MM.1S (cell line): ENCODE data around the gene GLOD5.

Source experiments
- DNase-seq: peaks from one replicate; pipeline ENCODE4 v3.0.0-alpha.2; 2015
- H2AFZ ChIP-seq: fragments of 300-600 bp; sonication (generic); 2 replicates; pipeline ENCODE4 v1.6.0; 2016; ENCODE audit warnings: antibody characterized with exemption, low read length
- H3F3A ChIP-seq: fragments of 300-600 bp; sonication (generic); 2 replicates; pipeline ENCODE4 v1.6.1; 2016; ENCODE audit warnings: mild to moderate bottlenecking, antibody characterized with exemption, low read length, moderate library complexity, mixed read lengths; ENCODE audit not compliant: insufficient read depth
- H3K27ac ChIP-seq: fragments of 300-600 bp; sonication (generic); 2 replicates; pipeline ENCODE4 v1.5.1; 2016; ENCODE audit warnings: mild to moderate bottlenecking, low read length
- H3K27me3 ChIP-seq: fragments of 300-600 bp; sonication (generic); replicated peaks from 2 replicates; pipeline ENCODE4 v1.6.0; 2016; ENCODE audit warnings: low read length; ENCODE audit not compliant: insufficient read depth
- H3K36me3 ChIP-seq: fragments of 300-600 bp; sonication (generic); replicated peaks from 2 replicates; pipeline ENCODE4 v1.6.1; 2016; ENCODE audit warnings: mild to moderate bottlenecking, low read length, mixed read lengths; ENCODE audit not compliant: insufficient read depth
- H3K4me1 ChIP-seq: fragments of 300-600 bp; sonication (generic); 2 replicates; pipeline ENCODE4 v1.6.1; 2016; ENCODE audit warnings: low read length, mixed read lengths
- H3K4me2 ChIP-seq: fragments of 300-600 bp; sonication (generic); 2 replicates; pipeline ENCODE4 v1.6.0; 2016; ENCODE audit warnings: low read depth, low read length
- H3K4me3 ChIP-seq: fragments of 300-600 bp; sonication (generic); 2 replicates; pipeline ENCODE4 v1.5.1; 2016; ENCODE audit warnings: low read length, mixed read lengths
- H3K79me2 ChIP-seq: fragments of 300-600 bp; sonication (generic); 2 replicates; pipeline ENCODE4 v1.6.1; 2016; ENCODE audit warnings: mixed run types, low read length, mixed read lengths
- H3K9ac ChIP-seq: fragments of 300-600 bp; sonication (generic); 2 replicates; pipeline ENCODE4 v1.6.1; 2016; ENCODE audit warnings: low read length, mixed read lengths
- H3K9me2 ChIP-seq: fragments of 300-600 bp; sonication (generic); replicated peaks from 2 replicates; pipeline ENCODE4 v1.6.1; 2016; ENCODE audit warnings: mild to moderate bottlenecking, low read length, mixed read lengths; ENCODE audit not compliant: insufficient read depth
- H3K9me3 ChIP-seq: fragments of 300-600 bp; sonication (generic); replicated peaks from 2 replicates; pipeline ENCODE4 v1.6.1; 2016; ENCODE audit warnings: mild to moderate bottlenecking, low read length, mixed read lengths; ENCODE audit not compliant: insufficient read depth
- H4K20me1 ChIP-seq: fragments of 300-600 bp; sonication (generic); 2 replicates; pipeline ENCODE4 v1.6.1; 2016; ENCODE audit warnings: mild to moderate bottlenecking, low read length, moderate library complexity, mixed read lengths; ENCODE audit not compliant: insufficient read depth
- EZH2 ChIP-seq: fragments of 300-600 bp; sonication (generic); optimal IDR thresholded peaks from 2 replicates; pipeline ENCODE3; 2017; ENCODE audit warnings: low read depth, mild to moderate bottlenecking, antibody characterized with exemption, low read length, mixed read lengths
- EZH2phosphoT487 ChIP-seq: fragments of 300-600 bp; sonication (generic); IDR thresholded peaks from 2 replicates; pipeline ENCODE4 v1.6.1; 2018; ENCODE audit warnings: antibody characterized with exemption, low read length
- TF ChIP-seq, protein P1 (sequence below): fragments of 300-600 bp; sonication (generic); IDR thresholded peaks from 2 replicates; pipeline ENCODE4 v1.5.1; 2016; ENCODE audit warnings: antibody characterized with exemption, low read length, mixed read lengths

Gene GLOD5

DNA sequence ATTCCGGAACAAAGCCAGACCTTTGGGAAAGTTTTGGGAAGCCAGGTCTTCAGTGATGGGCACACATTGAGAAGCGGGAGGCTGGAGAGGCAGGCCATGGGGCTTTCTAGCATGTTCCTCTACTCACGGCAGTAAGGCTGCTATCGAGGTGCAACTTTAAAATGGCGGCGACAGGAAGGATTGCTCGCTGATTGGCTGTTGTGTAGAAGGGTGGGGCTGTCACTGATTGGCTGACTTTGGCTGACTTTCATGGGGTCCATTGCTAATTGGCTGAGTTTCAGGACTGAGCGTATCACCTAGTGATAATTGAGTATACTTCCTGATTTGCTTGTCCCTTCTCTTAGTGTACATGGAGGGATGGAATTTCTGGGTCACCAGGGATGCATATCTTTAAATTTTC is 19.7 kb upstream of the GLOD5 start:
- TF ChIP-seq, protein P1, sequence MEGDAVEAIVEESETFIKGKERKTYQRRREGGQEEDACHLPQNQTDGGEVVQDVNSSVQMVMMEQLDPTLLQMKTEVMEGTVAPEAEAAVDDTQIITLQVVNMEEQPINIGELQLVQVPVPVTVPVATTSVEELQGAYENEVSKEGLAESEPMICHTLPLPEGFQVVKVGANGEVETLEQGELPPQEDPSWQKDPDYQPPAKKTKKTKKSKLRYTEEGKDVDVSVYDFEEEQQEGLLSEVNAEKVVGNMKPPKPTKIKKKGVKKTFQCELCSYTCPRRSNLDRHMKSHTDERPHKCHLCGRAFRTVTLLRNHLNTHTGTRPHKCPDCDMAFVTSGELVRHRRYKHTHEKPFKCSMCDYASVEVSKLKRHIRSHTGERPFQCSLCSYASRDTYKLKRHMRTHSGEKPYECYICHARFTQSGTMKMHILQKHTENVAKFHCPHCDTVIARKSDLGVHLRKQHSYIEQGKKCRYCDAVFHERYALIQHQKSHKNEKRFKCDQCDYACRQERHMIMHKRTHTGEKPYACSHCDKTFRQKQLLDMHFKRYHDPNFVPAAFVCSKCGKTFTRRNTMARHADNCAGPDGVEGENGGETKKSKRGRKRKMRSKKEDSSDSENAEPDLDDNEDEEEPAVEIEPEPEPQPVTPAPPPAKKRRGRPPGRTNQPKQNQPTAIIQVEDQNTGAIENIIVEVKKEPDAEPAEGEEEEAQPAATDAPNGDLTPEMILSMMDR = no peak
- TF ChIP-seq EZH2 = no peak
- TF ChIP-seq EZH2phosphoT487 = no peak
- no peaks in the 10 kb centered on the region for H4K20me1 ChIP-seq
- H3K4me1 ChIP-seq = peaks cover under 1% of the 10 kb centered on the region
- no peaks in the 10 kb centered on the region for H3K79me2 ChIP-seq
- no peaks in the 10 kb centered on the region for H3K36me3 ChIP-seq
- no peaks in the 10 kb centered on the region for H3K9me3 ChIP-seq
- no peaks in the 10 kb centered on the region for H3K27me3 ChIP-seq
- no peaks in the 10 kb centered on the region for H3F3A ChIP-seq
- no peak overlapping the region for H2AFZ ChIP-seq
- no peak overlapping the region for H3K4me2 ChIP-seq
- no peak for DNase-seq
- no peak overlapping the region for H3K27ac ChIP-seq
- H3K4me3 ChIP-seq = no peak overlapping the region
- H3K9ac ChIP-seq = no peak overlapping the region
- no peaks in the 10 kb centered on the region for H3K9me2 ChIP-seq

- no peak for DNase-seq
Observed at GRCh38 chrX:48745222-48745621, 16.3 kb upstream of the GLOD5 start.

DNA sequence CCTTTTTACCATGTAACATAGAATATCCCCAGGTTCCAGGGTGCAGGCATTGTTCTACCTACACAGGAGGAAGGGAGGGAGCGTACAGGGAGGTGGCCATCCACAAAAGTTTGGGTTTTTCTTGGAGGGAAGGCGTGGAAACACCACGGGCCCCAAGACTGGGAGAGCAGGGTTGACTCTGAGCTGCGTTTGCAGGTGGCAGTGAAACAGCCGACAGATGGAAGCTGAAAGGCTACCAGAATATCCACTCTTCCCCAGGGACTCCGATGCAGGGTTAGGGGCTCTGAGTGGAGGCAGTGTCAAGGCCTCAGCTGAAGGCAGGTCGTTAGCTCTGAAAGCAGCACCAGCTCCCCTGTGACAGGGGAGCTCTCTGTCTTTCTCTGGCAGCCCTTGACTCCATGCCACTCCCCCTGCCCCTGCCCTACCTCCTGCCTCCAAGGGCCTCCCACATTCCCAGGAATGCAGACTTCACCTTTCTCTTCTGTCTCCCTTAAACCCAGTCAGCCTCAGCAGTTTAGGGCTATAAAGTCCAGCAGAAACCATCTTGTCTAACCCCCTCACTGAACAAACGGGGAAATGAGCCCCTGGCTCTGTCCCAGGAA is 14.0 kb upstream of the GLOD5 start:
- H3F3A ChIP-seq = no peaks in the 10 kb centered on the region
- H3K27me3 ChIP-seq = no peaks in the 10 kb centered on the region
- no peaks in the 10 kb centered on the region for H3K9me2 ChIP-seq
- H3K9ac ChIP-seq = no peak overlapping the region
- H3K4me2 ChIP-seq = no peak overlapping the region
- peaks cover 7% of the 10 kb centered on the region; the same call in 1 of the 2 replicates for H3K4me1 ChIP-seq
- DNase-seq = no peak
- H4K20me1 ChIP-seq = no peaks in the 10 kb centered on the region
- no peak overlapping the region for H3K4me3 ChIP-seq
- no peaks in the 10 kb centered on the region for H3K36me3 ChIP-seq
- no peaks in the 10 kb centered on the region for H3K79me2 ChIP-seq
- no peak for TF ChIP-seq EZH2
- TF ChIP-seq, protein P1 = no peak
- no peak for TF ChIP-seq EZH2phosphoT487
- H3K9me3 ChIP-seq = no peaks in the 10 kb centered on the region
- no peak overlapping the region for H3K27ac ChIP-seq
- no peak overlapping the region for H2AFZ ChIP-seq

More at GRCh38 chrX:48745222-48745621, 16.3 kb upstream of the GLOD5 start:
- Histone ChIP-seq H3K9ac (no peak overlapping the region), H3K9me2 (no peaks in the 10 kb centered on the region), H2AFZ (no peak overlapping the region), H3F3A (no peaks in the 10 kb centered on the region), H3K79me2 (no peaks in the 10 kb centered on the region), H3K27ac (no peak overlapping the region), H3K9me3 (no peaks in the 10 kb centered on the region), H3K27me3 (no peaks in the 10 kb centered on the region), H3K4me2 (no peak overlapping the region), H3K36me3 (no peaks in the 10 kb centered on the region), H3K4me3 (no peak overlapping the region), H3K4me1 (no peaks in the 10 kb centered on the region), H4K20me1 (no peaks in the 10 kb centered on the region)
- TF ChIP-seq EZH2 (no peak), EZH2phosphoT487 (no peak)
- TF ChIP-seq, protein P1 = no peak
